NCI-H2196 treated with DMSO at 0.1 percent for 48 hours (cell line): ENCODE data around the gene ZBTB46.

ENCODE experiments used
- DNase-seq: peaks from one replicate; lab custom pipeline; 2025; ENCODE audit not compliant: unreplicated experiment; lab: John Stamatoyannopoulos, UW

ZBTB46 gene

GRCh38 chr20:63839620-63840019 lies 8.6 kb upstream of the ZBTB46 start:
- no peak for DNase-seq

GRCh38 chr20:63837479-63837878 lies 6.4 kb upstream of the ZBTB46 start:
- DNase-seq, result no peak

- DNase-seq, result no peak
These were observed 5.6 kb upstream of the ZBTB46 start for GRCh38 chr20:63836458-63837344.

DNA sequence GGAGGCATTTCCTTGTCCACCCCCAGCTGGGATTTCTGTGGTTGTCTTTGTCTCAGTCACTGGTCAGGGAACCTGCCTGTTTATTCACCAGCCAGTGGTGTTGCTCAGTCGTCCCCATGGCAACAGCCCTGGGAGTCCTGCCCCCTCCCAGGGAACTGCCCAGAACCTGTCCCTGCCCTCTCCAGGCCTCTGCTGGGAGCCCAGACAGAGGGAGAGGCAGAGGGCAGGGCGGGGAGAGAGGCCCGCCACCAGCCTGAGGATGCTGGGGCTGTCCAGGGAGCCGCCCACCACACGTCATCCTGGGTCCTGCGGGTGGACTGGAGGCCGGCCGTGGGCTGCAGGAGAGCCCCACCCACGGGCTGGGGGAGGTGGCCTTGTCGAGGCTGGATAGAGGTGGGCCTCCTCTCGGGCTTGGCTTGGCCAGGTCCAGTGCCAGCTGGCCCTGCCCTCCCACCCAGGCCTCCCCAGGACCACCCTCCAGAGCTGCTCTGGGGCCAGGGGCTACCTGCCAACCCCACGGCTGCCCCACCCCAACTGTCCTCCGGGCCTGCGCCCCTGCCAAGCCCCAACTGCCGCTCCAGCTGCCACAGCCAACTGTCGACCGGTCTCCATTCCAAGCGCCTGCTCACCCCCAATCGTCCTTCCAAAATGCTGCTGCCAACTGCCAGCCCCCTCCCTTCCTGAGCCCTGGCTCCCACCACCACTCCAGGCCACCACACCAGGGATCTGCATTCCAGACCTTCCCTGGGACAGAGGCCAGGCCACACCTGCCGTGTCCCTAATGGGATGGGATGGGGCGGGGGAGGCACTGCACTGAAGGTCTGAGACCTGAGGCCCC lies 4.2 kb upstream of the ZBTB46 start:
- peak; percentile 96 for DNase-seq

DNA sequence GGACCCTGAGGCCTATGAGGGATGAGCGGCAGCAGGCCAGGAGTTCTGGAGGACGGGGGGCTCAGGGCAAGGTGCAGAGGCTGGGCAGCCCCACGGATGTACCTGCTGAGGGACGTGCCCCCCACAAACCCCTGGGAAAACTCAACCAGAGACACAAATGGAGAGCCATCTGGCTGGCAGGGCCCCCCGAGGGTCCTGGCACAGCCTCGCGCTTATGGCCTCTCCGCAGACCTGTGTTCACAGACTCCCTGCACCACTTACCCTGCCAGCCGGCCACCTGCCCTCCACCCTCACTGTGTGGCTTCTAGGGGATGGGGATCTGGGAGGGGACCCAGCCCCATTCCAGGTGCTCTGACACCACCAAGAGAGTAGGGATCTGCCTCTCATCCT lies 3.4 kb upstream of the ZBTB46 start:
- no peak for DNase-seq

- DNase-seq, result no peak
These were observed 2.9 kb upstream of the ZBTB46 start for GRCh38 chr20:63833776-63834490.

- DNase-seq, result no peak
These were observed 1.1 kb upstream of the ZBTB46 start for GRCh38 chr20:63831993-63832686.

GRCh38 chr20:63831646-63831992 lies 555 bp upstream of the ZBTB46 start:
- no peak for DNase-seq

GRCh38 chr20:63829945-63830835 lies 874 bp downstream of the ZBTB46 start:
- no peak for DNase-seq

DNA sequence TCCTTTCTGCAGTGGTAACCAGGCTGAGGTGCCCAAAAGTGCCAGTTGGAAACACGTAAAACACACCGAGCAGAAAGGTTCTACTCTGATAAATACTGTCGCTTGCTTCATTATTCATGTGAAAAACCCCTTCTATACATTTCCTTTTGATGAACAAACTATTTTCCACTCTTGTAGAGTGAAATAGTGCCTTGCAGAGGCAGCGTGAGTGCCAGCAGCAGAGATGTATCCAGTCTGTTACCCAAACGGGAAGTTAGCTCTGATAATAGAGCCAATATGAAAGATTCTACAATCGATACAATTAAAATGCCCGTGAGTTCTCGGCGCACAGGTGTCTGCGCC lies 1.5 kb downstream of the ZBTB46 start:
- no peak for DNase-seq

- no peak for DNase-seq
These were observed 2.1 kb downstream of the ZBTB46 start for GRCh38 chr20:63828951-63829350.

DNA sequence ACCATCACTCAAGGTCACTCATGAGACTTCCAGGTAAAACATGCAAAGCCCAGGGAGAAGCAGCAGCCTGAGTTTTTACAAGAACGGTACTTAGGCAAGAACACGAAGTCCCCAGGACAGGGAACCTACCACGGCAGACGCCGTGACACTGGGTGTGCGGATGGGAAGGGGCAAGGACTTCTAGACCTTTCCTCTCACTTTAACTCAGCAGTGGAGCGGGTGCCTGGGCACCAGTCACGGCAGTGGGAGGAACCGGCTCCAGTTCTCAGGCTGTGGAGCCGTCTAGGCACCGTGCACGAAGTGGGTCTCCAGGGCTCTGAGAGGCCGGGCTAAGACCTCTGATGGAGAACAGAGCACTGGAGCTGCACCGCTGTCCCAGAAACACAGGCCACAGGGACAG lies 2.5 kb downstream of the ZBTB46 start:
- no peak for DNase-seq

DNA sequence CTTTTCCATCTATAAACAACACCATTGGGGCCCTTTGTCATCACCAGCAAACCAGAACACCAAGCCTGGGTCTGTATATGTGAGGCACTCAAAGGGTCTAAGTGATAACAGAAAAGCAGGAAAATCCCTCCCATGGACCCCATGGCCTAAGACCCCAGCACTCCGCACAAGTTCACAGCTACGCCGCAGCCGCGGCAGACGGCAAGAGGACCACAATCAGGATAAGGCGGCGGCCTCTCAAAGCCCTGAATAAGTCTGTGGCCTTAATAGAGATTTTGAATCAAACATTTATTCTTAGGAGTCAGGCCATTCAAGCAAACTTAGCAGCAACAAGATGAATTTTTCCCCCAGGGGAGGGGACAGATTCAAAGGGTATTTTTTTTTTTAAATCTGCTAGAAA lies 2.9 kb downstream of the ZBTB46 start:
- DNase-seq, result no peak

DNA sequence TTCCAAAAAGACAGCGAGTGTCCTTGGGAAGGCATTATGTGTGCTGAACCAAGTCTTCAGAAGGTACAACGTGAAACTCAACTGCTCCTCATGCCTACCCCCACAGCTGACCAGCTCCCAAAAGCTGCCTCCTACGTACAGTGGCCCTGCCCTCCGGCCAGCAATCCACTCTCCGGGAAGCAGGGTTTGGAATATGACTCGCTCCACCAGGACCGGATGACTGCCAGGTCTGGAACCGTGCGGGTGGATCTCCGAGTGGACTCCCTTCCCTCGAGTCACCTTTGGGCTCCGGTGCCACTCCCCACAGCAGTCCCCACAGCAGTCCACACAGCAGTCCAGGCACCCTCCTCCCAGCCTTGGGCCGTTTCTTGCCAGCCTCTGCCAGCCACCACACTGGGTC lies 4.3 kb downstream of the ZBTB46 start:
- DNase-seq, result no peak

GRCh38 chr20:63825331-63826118 lies 5.5 kb downstream of the ZBTB46 start:
- no peak for DNase-seq

DNA sequence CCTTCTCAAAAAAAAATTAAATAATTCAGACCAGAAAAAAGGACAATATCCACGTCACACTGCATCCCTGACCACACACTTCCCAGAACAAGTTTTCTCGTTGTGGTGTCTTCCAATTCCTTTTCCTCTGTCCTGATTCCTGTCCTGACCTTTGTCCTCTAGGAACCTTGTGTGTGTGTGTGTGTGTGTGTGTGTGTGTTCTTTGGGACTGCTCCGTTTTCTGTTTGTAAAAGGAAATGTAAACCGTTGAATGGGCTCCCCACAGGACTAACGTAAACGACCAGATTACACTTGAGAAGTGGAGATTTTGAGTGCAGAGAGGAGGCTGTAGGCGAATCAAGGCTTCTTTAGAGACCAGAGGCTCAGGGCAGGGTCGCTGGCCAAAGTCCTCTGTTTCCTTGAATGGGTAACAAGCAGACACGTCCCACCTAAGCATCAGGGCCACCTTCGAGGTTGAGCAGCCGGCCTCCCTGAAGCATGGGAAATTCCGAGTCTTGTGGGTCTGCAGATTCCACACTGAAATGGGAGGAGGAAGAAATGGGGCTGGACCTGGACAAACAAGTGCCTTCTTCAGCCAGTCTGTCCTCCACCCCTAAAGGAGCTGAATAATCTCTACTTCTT lies 7.3 kb downstream of the ZBTB46 start:
- DNase-seq, result no peak

GRCh38 chr20:63822276-63822696 lies 8.8 kb downstream of the ZBTB46 start:
- no peak for DNase-seq

- no peak for DNase-seq
These were observed 9.3 kb downstream of the ZBTB46 start for GRCh38 chr20:63821811-63822210.
